Measurements from ENCODE around the gene MEN1. TPM values are rescaled to one million over a fixed set of nuclear protein-coding genes. Genes with fewer than 3 reads are reported as not detected.

MEN1 gene
- total and polyA plus RNA-seq, 2 experiments from 2014 or later: 27.7 to 57.5 TPM

DNA sequence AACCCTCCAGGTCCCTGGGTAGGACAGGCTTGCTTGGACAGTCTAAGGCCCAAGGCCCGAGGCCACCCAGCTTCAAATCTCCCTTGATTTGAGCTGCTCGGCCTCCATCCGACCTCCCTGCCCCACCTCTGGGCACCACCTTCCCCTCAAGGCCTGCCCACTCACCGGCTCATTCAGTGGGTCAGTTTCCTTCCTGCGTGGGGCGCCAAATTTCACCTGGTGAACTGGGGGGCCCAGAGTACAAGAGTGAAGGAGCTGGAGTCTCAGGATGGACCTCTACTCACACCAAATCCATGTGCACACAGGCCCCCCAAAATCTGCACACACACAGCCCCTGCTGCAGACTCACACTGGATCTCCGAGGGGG lies 11.1 kb downstream of the MEN1 start:
- Histone ChIP-seq H3K4me1 (ENCODE audit: low read depth) (peaks cover 6% of the 10 kb centered on the region), H3K4me3 (no peak overlapping the region), H3K27ac (no peak overlapping the region), H3K27me3 (no peaks in the 10 kb centered on the region), H3K36me3 (no peaks in the 10 kb centered on the region), H3K9me3 (ENCODE audit: low read depth) (no peaks in the 10 kb centered on the region)
- TF ChIP-seq, protein P1, sequence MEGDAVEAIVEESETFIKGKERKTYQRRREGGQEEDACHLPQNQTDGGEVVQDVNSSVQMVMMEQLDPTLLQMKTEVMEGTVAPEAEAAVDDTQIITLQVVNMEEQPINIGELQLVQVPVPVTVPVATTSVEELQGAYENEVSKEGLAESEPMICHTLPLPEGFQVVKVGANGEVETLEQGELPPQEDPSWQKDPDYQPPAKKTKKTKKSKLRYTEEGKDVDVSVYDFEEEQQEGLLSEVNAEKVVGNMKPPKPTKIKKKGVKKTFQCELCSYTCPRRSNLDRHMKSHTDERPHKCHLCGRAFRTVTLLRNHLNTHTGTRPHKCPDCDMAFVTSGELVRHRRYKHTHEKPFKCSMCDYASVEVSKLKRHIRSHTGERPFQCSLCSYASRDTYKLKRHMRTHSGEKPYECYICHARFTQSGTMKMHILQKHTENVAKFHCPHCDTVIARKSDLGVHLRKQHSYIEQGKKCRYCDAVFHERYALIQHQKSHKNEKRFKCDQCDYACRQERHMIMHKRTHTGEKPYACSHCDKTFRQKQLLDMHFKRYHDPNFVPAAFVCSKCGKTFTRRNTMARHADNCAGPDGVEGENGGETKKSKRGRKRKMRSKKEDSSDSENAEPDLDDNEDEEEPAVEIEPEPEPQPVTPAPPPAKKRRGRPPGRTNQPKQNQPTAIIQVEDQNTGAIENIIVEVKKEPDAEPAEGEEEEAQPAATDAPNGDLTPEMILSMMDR (IDR thresholded peaks at IDR 0.05; ENCODE audit: low read depth, low read length): no peak
- DNase-seq (ENCODE audit: low read depth in 1 of 2, low spot score in 1 of 2): no peak

DNA sequence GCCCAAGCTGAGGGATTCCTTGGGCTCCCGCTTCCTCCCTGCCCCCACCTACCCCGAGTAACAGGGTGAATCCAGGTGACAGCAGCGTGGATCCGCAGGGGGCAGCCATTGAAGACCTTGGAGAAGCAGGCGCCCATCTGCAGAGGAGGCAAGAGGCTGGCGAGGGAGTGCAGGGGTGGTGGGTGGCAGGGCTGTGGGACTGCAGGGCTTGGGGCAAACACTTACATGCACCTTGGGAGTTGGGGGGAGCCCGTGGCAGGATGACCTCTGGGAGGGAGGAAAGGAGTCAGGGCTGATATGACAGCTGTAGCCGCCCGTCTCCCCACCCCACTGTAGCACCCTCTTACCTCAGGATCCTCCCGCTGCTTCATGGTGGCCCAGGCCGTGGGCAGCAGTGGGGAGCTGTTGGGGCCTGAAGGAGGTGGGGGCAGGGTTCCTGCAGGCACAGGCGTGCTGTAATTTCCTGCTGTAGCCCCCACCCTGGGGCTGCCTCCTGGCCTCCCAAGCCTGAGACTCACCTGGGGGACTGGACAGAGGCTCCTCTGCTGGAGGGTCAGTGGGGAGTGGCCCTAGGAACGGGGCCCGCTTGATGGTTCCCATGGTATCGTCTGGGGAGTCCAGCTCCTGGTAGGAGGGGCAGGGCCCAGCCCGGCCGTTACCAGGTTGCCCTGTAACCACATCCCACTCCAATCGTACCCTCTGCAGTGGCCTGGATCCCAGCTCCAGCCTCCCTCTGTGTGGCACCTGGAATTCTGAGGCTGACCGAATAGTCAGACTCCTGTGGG lies 13.4 kb downstream of the MEN1 start:
- Histone ChIP-seq H3K27me3 (no peaks in the 10 kb centered on the region), H3K9me3 (ENCODE audit: low read depth) (no peaks in the 10 kb centered on the region), H3K4me1 (ENCODE audit: low read depth) (no peaks in the 10 kb centered on the region), H3K27ac (no peak overlapping the region), H3K4me3 (no peak overlapping the region), H3K36me3 (no peaks in the 10 kb centered on the region)
- TF ChIP-seq, protein P1 (IDR thresholded peaks at IDR 0.05; ENCODE audit: low read depth, low read length): no peak
- no peak for DNase-seq (ENCODE audit: low read depth in 1 of 2, low spot score in 1 of 2)

DNA sequence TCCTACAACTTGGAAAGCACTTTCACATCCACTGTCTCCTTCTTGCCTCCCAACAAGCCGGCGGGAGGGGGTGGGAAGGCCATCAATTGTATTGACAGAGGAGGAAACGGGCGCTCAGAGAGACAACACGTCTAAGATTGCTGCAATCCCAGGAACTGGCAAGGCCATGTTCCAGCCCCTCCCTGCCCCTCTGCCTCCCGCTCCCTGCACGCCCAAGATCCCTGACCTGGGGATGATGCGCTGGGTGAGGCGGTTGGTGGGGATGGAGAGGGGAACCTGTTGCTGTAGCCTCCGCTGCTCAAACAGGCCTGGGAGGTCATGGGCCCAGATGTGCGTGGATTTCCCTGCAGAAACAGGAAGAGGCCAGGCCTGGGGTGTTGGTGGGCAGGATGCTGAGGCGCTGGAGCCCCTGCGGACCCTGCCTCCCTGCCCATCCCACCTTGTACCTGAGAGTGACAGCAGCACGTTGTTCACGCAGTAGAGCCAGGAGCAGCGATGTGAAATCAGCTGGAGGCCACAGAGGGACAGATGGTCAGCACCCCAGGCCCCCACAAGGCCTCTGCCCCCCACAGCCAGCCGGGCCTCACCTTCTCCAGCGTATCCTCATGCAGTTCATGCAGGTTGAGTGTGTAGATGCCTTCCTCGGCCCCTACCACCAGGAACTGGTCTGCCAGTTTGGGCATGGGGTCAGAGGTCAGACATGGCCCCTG lies 14.1 kb downstream of the MEN1 start:
- Histone ChIP-seq H3K4me3 (no peak overlapping the region), H3K27ac (no peak overlapping the region), H3K9me3 (ENCODE audit: low read depth) (no peaks in the 10 kb centered on the region), H3K27me3 (no peaks in the 10 kb centered on the region), H3K36me3 (no peaks in the 10 kb centered on the region), H3K4me1 (ENCODE audit: low read depth) (no peaks in the 10 kb centered on the region)
- TF ChIP-seq, protein P1 (IDR thresholded peaks at IDR 0.05; ENCODE audit: low read depth, low read length): no peak
- no peak for DNase-seq (ENCODE audit: low read depth in 1 of 2, low spot score in 1 of 2)

DNA sequence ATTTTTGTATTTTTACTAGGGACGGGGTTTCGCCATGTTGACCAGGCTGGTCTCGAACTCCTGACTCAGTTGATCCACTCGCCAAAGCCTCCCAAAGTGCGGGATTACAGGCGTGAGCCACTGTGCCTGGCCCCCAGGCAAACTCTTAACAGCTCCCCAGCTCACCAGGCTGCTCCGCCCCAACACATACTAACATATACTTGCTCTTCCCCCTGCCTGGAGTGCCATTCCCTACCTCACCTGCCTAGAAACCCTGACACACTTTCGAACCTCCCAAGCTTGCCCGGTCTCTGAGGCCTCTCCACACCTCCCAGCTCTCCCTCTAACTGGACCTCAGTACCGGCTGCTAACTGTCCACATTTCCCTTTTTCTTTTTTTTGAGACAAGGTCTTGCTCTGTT lies 15.8 kb downstream of the MEN1 start:
- no peaks in the 10 kb centered on the region for H3K4me1 ChIP-seq (ENCODE audit: low read depth)
- no peaks in the 10 kb centered on the region for H3K27me3 ChIP-seq
- no peaks in the 10 kb centered on the region for H3K9me3 ChIP-seq (ENCODE audit: low read depth)
- H3K36me3 ChIP-seq: no peaks in the 10 kb centered on the region
- TF ChIP-seq, protein P1 (IDR thresholded peaks at IDR 0.05; ENCODE audit: low read depth, low read length): no peak
- H3K4me3 ChIP-seq: no peak overlapping the region
- no peak for DNase-seq (ENCODE audit: low read depth in 1 of 2, low spot score in 1 of 2)
- H3K27ac ChIP-seq: no peak overlapping the region

DNA sequence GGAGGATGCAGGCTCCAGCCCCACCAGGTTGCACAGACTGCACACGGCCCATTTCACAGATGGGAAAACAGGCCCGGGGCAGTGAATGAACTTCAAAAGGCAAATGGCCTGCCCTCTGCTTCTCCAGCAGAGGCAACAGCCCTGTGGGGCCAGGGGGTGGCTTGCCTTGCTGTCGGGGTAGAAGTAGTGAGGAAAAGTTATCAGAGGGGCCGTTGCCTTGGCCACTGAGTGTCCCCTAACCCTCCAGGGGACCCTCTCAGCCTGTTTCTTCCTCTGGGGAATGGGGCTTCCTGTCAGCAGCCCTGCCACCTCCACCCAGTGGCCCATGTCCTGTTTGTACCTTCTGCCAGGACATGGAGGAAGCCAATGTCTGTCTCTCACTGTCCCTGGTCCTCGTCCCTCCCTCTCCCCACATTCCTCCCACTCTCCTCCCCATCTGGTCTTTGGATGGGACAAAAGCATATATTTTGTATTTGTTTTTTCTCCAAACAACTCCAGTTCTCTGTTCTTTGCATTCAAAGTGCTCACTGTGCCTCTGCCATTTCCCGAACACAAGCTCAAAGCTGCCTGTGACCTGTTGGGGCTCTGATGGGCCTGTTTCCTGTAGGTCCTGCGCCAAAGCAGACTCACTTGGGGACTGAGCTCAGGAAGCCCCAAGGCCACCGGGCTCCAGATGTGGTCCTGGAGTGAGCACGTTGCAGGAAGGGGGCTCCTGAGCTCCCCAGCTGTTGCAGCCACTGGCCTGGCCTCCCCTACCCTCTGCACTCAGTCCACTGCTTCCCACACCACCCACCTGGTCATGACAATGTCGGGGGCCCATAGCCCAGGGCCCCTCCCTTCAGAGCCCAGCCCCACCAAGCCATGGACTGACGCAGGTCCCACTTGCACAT lies 16.8 kb downstream of the MEN1 start:
- TF ChIP-seq, protein P1 (IDR thresholded peaks at IDR 0.05; ENCODE audit: low read depth, low read length): no peak
- no peaks in the 10 kb centered on the region for H3K4me1 ChIP-seq (ENCODE audit: low read depth)
- H3K36me3 ChIP-seq: no peaks in the 10 kb centered on the region
- H3K9me3 ChIP-seq (ENCODE audit: low read depth): no peaks in the 10 kb centered on the region
- no peak overlapping the region for H3K4me3 ChIP-seq
- H3K27me3 ChIP-seq: no peaks in the 10 kb centered on the region
- H3K27ac ChIP-seq: no peak overlapping the region
- DNase-seq (ENCODE audit: low read depth in 1 of 2, low spot score in 1 of 2): no peak

Data from cardiac muscle cell (in vitro differentiated cells and primary cell).